ENCODE data around the gene DKK3. TPM values are rescaled to one million over a fixed set of nuclear protein-coding genes. Genes with fewer than 3 reads are reported as not detected.
A peak's percentile ranks its signal among the peaks of the same experiment; 100 is the strongest.

The DKK3 gene
- total RNA-seq, 1 donor from 2014 or later = 657 TPM

DNA sequence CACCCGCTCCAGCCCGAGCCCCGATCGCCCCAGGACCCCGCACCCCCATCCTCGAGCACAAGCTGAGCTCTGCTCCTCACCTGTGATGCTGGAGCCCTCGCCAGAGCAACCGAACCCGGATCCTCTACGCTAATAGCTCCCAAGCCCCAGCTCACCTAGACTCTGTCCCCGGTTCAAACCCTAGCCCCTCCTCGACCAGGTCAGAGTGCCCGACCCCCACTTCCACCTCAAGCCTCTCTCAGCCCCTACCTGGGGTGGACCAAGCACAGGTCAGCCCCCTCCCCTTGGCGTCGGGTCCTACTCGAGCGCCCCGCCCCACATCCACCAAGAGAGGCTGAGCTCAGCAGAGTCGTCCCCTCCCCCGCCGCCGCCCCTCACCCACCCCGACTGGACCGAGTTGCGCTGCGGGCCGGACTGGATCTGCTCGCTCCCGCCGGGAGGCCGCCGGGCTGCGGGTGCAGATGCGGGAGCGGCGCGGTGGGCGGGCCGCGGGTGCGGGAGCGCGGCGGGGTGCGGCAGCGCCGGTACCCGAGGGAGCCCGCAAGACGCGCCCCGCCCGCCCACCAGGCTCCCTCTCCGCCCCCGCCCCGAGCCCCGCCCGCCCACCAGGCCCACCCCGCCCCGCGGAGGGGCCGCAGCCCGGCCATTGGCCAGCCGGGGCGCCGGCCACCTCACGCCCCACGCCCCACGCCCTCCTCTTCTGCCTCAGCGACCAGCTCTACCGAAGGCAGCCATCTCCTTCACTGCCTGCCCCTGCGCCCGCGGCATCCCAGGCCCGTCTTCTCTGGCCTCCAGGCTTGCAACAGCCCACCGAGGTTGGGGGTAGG is 577 bp upstream of the DKK3 start:
- DNase-seq (peak; percentile 83), ATAC-seq (peak; percentile 83)
- intact Hi-C loops (cut with micrococcal nuclease) = no loop called here

DNA sequence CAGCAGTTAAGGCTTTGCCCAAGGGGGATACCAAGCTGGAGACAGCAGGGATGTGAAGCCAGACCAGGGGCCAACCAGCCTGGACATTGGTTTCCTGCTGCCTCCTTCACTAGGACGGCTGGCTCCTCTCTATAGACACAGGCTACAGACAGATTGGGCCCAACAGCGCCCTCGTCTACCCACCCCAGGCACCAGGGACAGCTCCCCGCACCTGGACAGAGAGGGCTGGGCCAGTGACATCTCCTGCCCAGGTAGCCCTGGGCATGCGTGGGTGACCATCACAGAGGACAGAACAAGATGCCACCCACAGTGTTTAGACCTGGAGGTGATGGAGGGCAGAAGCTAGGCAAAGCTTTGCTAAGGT is 1.2 kb downstream of the DKK3 start:
- DNase-seq (no peak), ATAC-seq (no peak)
- intact Hi-C loops (cut with micrococcal nuclease) = no loop called here

DNA sequence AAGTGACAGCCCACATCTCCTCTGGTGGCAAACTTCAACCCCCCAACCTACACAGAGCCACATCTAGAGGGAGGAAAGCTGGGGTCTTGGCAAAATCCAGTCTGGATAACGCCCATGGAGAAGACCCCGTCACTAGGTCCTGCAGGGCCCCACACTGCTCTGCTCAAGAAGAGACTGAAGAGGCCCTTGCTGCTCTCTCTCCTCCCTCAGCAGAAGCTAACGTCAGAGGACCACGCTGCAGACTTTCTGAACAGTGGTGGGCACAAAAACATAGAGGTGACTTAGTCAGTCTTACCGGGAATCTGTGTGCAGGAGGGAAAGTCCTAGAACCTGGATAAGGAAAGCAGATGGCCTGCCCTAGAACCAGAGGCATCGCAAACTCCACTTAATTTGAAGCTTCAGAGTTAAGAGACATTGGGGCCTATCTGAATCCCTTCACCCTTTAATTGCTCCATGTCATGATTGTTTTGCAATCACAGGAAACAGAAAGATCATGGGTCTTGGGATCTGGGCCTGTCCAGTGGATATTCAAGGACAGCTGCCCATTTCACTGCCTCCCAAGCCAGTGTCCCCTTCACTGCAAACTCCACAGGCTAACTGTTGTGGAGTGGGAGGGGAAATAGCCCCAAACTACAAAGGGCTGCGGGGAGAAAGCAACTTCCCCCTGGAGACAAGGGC is 1.7 kb downstream of the DKK3 start:
- intact Hi-C loops (cut with micrococcal nuclease) = no loop called here
- DNase-seq = no peak

DNA sequence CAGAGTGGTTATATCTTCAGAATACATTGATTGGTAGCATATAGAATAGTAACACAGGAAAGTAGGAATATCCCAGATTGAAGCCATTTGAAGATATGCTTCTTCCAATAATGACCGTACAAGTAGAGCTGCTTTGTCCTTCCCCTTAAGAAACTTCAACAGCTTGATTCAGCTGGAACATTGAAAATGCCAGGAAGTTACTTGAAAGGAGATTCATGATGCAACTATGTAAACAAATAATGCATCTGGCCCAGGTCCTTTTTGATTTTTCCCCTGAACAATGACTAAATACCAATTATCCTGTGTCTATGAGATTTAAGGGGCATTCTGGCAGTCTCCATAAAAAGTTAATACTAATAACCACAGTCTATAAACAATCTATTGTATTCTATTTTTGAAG is 3.0 kb downstream of the DKK3 start:
- intact Hi-C loops (cut with micrococcal nuclease) = no loop called here
- ATAC-seq (no peak), DNase-seq (no peak)

More for the DNA sequence above, 1.7 kb downstream of the DKK3 start:
- ATAC-seq = no peak

DNA sequence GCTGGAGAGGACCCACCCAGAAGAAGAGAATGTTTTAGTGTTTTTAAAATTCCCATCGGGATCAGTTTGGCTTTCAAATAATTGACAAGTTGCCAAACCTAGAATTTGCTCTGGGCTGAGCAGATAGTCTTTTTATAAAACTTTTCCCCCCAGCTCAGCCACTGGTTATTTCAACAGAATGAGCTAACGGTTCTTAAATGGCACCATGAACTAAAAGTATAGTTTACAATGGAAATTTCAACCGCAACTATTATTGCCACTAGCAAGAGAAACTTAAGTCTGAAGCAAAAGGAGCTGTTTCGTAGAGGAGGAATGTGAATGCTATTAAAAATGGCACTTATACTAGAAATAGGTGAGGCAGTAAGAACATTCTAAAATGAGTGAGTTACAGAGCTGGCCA is 3.4 kb downstream of the DKK3 start:
- no peak for DNase-seq
- intact Hi-C loops (cut with micrococcal nuclease) = no loop called here
- no peak for ATAC-seq

DNA sequence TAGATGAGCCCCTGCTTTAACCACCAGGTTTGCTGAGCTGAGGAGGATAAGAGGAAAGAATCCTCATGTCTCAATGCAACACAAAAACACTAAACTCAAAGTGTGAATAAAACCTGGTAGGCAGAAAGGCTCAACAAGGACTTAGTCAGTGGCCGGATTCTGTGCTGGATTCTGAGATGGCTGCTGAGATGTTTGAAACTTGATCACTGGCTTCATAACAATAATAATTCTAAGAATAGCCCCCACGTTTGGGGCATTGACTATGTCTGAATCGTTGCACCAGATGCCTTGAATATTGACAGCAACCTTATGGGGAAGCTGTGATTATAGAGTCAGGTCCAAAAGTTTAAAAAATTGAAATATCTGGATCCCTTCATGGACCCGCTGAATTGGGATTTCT is 4.6 kb downstream of the DKK3 start:
- intact Hi-C loops (cut with micrococcal nuclease) = no loop called here
- ATAC-seq (no peak), DNase-seq (no peak)

DNA sequence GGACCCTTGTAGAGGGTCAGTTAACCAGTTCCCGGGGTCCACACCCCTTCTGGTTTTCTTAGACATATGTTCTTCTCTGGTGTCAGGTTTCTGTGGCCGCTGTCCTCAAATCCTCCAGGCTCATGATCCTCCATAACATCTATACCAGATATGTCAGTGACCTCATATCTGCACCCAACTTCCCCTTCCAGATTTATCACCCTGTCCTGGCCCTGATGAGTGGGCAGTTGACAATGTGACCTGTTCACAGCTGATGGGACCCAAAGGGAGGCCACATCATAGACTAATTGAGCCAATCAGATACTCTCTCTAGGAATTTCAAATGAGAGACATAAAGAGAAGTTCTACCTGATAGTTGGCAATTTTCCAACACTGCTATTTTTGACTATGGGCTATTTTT is 5.1 kb downstream of the DKK3 start:
- intact Hi-C loops (cut with micrococcal nuclease) = no loop called here
- ATAC-seq (no peak), DNase-seq (no peak)

DNA sequence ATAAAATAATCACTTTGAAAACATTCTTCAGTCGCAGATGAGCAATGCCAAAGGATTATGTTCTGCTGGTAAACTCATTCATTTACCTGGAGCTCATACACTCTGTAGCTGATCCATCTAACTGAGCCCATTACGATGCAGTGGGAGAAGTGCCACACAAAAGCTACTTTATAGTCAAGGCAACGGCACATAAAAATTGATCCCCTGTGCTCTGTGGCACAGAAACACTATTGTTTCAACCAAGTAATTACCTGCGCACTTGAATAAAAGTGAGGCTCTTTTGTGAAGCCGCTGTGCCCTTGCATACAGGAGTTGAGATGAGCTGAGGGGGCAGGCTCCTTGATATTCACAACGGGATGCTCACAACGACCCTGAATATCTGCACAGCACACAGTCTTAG is 7.2 kb downstream of the DKK3 start:
- no peak for DNase-seq
- intact Hi-C loops (cut with micrococcal nuclease) = no loop called here

DNA sequence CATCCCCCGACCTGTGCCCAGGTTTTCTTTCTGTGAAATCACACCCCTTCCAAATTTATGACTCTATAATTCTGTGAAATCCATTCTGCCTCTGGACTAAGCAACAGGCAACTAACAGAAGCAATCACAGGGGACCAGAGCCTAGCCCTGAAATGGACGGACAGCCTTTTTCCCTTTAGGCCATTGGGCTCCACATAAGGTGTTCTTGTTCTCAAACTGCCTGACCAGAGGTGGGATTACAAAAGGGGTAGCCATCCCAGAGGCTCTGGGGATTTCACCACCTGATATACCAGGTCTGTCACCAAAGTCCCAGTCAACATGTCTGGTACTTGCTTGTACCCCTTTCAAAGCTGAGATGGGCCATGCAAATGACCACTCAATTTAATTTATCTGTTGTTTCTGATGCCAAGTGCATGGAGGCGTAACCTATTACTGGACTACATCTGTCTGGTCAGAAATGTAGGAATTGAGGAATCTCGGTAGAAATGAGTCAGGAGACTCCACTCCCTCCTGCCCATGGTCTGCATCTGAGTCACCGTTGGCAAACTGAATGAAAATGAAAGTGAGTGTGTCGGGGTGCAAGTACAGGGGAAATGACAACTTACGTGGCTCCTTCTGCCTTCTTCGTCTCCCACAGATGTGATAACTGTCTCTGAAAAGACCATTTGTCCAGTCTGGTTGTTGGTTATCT is 10.2 kb downstream of the DKK3 start:
- intact Hi-C loops (cut with micrococcal nuclease) = no loop called here
- no peak for ATAC-seq

More for the DNA sequence above, 7.2 kb downstream of the DKK3 start:
- no peak for ATAC-seq

DNA sequence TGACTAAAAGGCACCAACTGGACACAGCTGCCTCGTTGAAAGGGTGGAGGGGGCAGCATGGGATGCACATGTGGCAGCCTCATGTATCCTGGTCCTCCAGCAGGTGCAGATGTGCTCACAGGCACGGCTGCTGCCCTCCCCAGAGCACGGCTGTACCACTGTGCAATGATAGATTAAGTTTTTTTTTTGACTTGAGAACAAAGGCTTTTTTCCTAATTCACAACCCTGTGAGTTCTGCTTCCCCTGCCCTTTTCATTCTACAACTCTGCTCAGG is 11.4 kb downstream of the DKK3 start:
- intact Hi-C loops (cut with micrococcal nuclease) = no loop called here
- no peak for DNase-seq
- ATAC-seq = no peak

More for the DNA sequence above, 10.2 kb downstream of the DKK3 start:
- DNase-seq = no peak

DNA sequence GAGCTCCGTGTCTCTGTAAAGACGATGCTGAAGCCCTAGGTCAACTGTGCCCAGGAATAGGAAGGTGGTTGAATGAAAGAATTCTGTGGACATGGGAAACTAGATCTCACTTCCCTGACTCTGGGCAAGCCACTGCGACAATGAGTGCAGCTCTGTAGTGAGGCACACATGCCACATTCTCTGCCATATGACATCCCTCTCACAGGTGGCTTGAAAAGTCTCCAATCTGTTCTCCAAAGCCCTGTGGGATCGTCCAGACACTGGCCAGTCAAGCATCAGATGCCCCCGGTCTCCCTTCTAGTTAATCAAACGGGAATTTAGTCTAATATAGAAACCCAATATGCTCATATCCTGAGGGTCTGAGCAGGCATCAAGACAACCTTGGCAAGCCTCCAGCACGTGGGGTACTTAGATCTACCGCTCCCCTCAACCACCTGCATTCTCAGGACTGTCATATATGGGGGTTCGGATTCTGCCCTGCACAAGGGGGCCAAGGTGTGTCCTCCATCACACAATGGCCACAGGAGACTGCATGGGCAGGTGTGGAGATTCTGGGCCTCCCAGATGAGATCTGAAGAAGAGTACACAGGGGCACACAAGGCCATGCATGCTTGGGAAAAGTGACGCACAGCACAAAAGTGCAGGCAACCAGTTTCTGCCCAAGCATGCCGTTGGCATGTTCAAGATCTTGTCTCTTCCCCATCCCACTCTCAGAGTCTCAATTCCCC is 11.9 kb downstream of the DKK3 start:
- ATAC-seq (no peak), DNase-seq (no peak)
- intact Hi-C loops (cut with micrococcal nuclease) = no loop called here

DNA sequence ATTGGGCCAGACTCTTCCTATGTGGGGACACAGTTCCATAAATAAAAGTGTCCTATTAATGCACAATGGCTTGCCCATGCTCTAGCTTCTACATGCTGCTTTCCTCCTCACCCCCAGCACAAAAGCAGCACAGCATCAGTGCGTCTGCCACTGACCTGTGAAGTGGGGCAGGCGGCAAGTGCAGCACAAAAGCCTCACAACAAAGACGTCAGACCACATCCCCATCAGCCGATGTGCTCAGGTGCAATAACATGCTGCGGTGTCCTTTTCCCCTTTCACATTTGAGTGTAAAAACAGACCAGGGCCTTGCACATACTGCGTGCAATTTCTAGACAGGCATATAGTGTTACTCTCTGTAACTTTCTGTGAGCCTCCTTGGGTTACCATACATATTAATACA is 12.8 kb downstream of the DKK3 start:
- intact Hi-C loops (cut with micrococcal nuclease) = no loop called here
- DNase-seq = no peak
- no peak for ATAC-seq

DNA sequence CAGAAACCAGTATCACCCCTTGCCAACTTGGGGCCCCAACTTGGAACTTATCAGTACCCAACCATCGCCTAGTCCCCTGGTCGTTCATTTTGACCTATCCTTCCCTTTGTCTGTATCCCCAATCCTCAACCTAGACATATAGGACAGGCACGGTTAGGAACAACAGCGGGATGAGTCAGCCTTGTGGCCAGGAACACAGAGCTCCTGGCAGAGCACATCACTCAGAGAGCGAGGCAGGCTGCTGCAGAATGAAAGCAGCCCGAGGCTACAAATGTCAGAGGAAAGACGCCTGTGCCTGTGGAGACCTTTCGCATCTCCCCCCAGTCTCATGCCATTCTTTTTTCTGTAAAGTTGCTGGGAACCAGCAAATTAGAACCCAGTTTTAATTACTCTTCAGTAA is 14.6 kb downstream of the DKK3 start:
- ATAC-seq = peak; percentile 81
- intact Hi-C loops (cut with micrococcal nuclease) = no loop called here
- peak; percentile 65 for DNase-seq

DNA sequence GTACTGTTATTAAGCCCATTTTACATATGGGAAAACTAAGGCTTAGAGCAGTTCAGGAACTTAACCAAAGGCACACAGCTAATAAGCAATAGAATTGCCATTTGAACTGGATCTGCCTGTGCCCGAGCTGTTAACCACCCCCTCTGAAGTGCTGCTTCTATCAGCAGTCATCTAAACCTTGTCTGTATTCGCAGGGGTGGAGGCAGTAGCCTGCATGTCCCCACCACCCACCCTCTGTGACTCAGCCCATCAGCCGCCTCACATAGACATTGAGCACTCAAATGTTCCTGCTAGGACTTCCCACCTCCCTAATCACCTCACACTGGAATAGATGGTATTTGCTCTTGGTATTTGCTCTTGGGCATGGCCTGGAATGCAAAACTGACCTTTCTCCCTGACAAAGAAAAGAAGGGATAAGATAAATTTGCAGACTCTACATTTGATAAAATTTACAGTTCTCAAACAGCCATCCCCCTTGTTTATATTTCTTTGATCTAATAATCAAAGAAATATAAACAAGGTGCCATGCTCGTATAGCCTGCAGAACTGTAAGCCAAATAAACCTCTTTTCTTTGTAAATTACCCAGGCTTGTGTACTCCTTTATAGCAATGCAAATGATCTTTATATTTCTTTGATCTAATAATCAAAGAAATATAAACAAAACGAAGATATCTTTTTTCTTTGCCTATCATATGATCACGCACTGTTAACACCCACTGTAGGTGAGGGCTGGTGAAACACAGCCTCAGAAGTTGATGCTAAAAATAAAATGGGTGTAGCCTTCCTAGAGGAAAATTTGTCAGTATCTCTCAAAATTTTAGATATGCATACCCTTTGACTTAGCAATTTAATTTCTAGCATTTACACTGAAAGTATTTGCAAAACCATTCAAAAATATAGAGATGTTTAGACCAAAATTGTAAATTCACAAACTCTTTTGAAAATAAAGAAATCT is 15.9 kb downstream of the DKK3 start:
- ATAC-seq (peak; percentile 72), DNase-seq (no peak)
- intact Hi-C loops (cut with micrococcal nuclease) = no loop called here

DNA sequence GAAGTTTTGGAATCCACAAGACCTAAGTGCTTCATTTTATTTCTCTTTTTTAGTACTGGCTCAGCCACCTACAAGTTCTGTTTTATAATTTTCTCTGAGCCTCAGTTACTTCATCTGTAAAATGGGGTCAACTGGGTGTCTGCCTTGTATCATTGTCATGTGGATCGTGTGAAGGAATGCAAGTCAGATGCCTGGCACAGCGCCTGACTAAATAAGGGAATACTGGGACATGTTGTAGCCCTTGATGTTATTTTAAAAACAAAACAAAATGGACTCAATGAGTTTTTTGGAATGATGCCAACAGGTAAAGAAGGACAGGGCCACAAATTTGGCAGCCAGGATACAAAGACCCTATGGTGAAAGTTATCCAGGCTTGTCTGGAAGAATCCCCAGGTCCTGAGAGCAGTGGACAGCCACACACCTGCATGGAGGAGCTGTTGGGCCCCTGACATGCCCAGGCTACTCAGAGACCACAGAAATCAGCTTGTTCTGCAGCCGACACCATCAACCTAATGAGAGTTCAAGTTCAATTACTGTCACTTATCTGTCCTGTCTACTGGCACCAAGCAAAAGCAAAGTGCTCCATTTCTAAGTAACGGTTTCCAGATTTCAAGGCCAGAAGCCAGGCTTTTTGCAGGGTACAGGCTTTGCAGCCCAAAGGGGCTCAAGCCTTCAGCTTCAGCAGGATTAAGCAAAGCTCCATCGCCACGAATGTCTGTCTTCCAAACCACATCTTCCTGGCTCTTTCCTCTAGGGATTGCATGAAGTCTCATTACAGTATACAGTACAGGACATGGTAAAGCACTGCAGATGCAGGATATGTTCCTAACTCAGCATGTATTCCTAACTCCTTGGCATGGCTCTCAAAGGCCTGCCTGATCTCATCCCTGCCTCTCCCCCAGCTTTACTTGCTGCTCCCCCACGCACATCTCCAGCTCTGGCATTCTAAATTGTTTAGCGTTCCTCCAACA is 18.4 kb downstream of the DKK3 start:
- DNase-seq (no peak), ATAC-seq (no peak)
- intact Hi-C loops (cut with micrococcal nuclease) = no loop called here

DNA sequence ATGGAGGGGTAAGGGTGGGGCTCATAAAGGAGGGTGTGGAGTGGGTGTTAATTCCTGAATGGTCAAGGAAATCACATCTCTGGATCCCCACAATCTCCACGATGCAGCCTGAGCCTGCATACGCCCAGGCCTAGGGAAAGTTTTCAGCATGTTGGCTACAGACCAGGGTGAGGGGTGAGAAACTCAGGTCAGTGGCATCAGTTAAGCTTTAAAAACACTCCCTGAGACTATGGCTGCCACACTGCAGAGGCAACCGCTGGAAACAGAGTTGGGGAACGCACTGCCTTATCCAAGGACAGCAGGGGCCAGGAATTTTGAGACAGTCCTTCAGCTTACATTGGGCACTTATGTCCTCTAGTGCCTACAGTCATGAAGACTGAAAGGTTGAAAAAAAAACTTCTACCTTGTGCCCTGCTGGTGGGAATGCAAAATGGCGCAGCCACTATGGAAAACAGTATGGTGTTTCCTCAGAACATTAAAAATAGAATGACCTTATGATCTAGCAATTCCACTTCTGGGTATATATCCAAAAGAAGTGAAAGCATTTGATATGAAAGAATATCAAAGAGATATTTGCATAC is 19.7 kb downstream of the DKK3 start:
- DNase-seq (no peak), ATAC-seq (no peak)
- intact Hi-C loops (cut with micrococcal nuclease) = no loop called here

DNA sequence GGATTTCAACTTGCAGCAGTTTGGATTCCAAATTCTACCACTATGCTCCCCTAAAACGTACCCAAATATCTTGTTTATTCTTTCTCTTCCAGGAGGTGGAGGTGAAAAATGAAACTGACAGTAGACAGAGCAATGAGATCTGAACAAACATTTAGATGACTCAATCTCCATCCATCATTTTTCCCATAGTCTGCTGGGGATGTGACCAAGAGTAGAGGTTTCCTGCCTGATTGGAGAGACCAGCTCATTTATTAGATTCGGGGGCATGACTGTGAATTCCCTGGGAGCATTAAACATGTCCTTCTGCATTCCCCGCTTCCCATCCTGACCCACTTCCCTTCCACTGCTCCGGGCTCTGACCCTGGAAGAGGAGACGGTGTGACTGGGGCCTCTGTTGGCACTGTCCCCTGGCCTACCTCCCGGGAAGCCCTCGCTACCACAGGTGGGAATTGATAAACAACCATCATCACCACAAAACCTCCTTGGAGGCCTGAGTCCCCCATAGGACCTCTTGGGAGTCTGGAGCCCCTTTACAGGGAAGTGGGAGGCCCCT is 20.3 kb downstream of the DKK3 start:
- intact Hi-C loops (cut with micrococcal nuclease) = no loop called here
- ATAC-seq (no peak), DNase-seq (no peak)

Measured in left ventricle myocardium superior (tissue), 1 donor.